HCT116 (cell line): ENCODE measurements around the gene CCSER1. TPM values are rescaled to one million over a fixed set of nuclear protein-coding genes. Genes with fewer than 3 reads are reported as not detected.

Source experiments
- ATAC-seq: fragments of 200-7000 bp; cut with Tn5 transposase; 2 replicates; pipeline ENCODE4 v1.9.1; 2020; ENCODE audit warnings: mild to moderate bottlenecking, moderate library complexity
- BruUV-seq: library from RNA; stranded (reverse); fragments of 400-500 nt; replicated peaks from 2 replicates; lab custom pipeline; 2021; lab: Mats Ljungman, UMichigan
- CTCF ChIA-PET: fragments of 300-600 bp; sonication (Branson Sonifier 250); formaldehyde crosslinking; loops from one replicate; lab custom pipeline; 2021; ENCODE audit warnings: antibody characterized with exemption; lab: Charles Lee
- POLR2A ChIA-PET: fragments of 300-600, 350-600 bp; sonication (Branson Sonifier 250); formaldehyde crosslinking; loops from one replicate; lab custom pipeline; 2021; ENCODE audit warnings: antibody characterized with exemption; lab: Charles Lee
- RAD21 ChIA-PET, 2 experiments: fragments of 300-600 bp; sonication (Branson Sonifier 250); formaldehyde crosslinking; loops; one replicate each; lab custom pipeline; 2023; ENCODE audit warnings: low total read pairs in 2 of 2; ENCODE audit not compliant: uncharacterized antibody in 2 of 2, unreplicated experiment in 2 of 2, low non-redundant PET in 1 of 2; lab: Charles Lee
- DNase-seq: peaks from one replicate; pipeline ENCODE4 v3.0.0-alpha.2; 2010; ENCODE audit warnings: low read depth, low spot score
- H2AFZ ChIP-seq: fragments of 200-600 bp; shearing (Covaris generic), sonication (generic); 2 replicates; pipeline ENCODE4 v1.6.1; 2017; ENCODE audit warnings: low read depth, mixed run types, mixed read lengths, antibody characterized with exemption, low read length; ENCODE audit not compliant: poor library complexity, severe bottlenecking
- H3K27ac ChIP-seq: 2 replicates; pipeline ENCODE4 v1.5.1; 2012; ENCODE audit warnings: low read depth, low read length
- H3K27me3 ChIP-seq: fragments of 200-600 bp; sonication (generic); 2 replicates; pipeline ENCODE4 v1.6.1; 2016; ENCODE audit warnings: mixed run types, low read length, mixed read lengths; ENCODE audit not compliant: insufficient read depth
- H3K36me3 ChIP-seq, 2 experiments: fragments of 200-500 bp in 1 of 2; fragments of 200-600 bp in 1 of 2; sonication (Bioruptor generic) in 1 of 2; sonication (generic) in 1 of 2; 2 replicates each; pipeline versions ENCODE4 v1.5.1 to v1.6.1; 2014 to 2016; ENCODE audit warnings: low read length in 2 of 2, inconsistent platforms in 1 of 2, mixed read lengths in 1 of 2, mixed run types in 1 of 2; ENCODE audit not compliant: insufficient read depth in 2 of 2, control insufficient read depth in 1 of 2
- H3K4me1 ChIP-seq, 2 experiments: fragments of 200-600 bp in 1 of 2; sonication (generic) in 1 of 2; 2 replicates each; pipeline versions ENCODE4 v1.5.1 to v1.6.1; 2012 to 2017; ENCODE audit warnings: low read length in 2 of 2, inconsistent platforms in 1 of 2, mild to moderate bottlenecking in 1 of 2, mixed read lengths in 1 of 2, mixed run types in 1 of 2, moderate library complexity in 1 of 2; ENCODE audit not compliant: insufficient read depth in 2 of 2, control insufficient read depth in 1 of 2
- H3K4me2 ChIP-seq: fragments of 200-600 bp; sonication (generic); 2 replicates; pipeline ENCODE4 v1.6.1; 2017; ENCODE audit warnings: mixed run types, low read length, mixed read lengths
- H3K4me3 ChIP-seq, 2 experiments: fragments of 200-600 bp in 1 of 2; sonication (generic) in 1 of 2; replicated peaks in 1 of 2; 2 replicates each; pipeline ENCODE4 v1.5.1; 2011 to 2016; ENCODE audit warnings: low read length in 2 of 2, control low read depth in 1 of 2, low read depth in 1 of 2, mild to moderate bottlenecking in 1 of 2, mixed read lengths in 1 of 2, mixed run types in 1 of 2
- H3K79me2 ChIP-seq: fragments of 200-600 bp; sonication (generic); 2 replicates; pipeline ENCODE4 v1.6.1; 2017; ENCODE audit warnings: mild to moderate bottlenecking, mixed run types, low read length, moderate library complexity, mixed read lengths; ENCODE audit not compliant: insufficient read depth
- H3K9ac ChIP-seq: fragments of 200-600 bp; sonication (generic); 2 replicates; pipeline ENCODE4 v1.6.1; 2016; ENCODE audit warnings: low read length, mixed read lengths
- H3K9me2 ChIP-seq: fragments of 200-600 bp; sonication (generic), shearing (Covaris generic); 2 replicates; pipeline ENCODE4 v1.6.1; 2017; ENCODE audit warnings: mixed run types, mild to moderate bottlenecking, moderate library complexity; ENCODE audit not compliant: insufficient read depth
- H3K9me3 ChIP-seq, 2 experiments: fragments of 200-500 bp in 1 of 2; fragments of 200-600 bp in 1 of 2; sonication (Bioruptor generic) in 1 of 2; sonication (generic) in 1 of 2; 2 replicates each; pipeline ENCODE4 v1.6.1; 2014 to 2017; ENCODE audit warnings: low read length in 2 of 2, mixed read lengths in 2 of 2, inconsistent platforms in 1 of 2, low read depth in 1 of 2, mild to moderate bottlenecking in 1 of 2, mixed run types in 1 of 2, moderate library complexity in 1 of 2; ENCODE audit not compliant: control insufficient read depth in 1 of 2, insufficient read depth in 1 of 2
- H4K20me1 ChIP-seq: fragments of 200-600 bp; sonication (generic), shearing (Covaris generic); 2 replicates; pipeline ENCODE4 v1.6.1; 2017; ENCODE audit warnings: mixed run types, mild to moderate bottlenecking, moderate library complexity; ENCODE audit not compliant: insufficient read depth
- ATF3 ChIP-seq: IDR thresholded peaks from 2 replicates; pipeline ENCODE4 v1.6.1; 2012
- CBX3 ChIP-seq: IDR thresholded peaks from 2 replicates; pipeline ENCODE4 v1.6.1; 2012; ENCODE audit warnings: low read depth
- ELF1 ChIP-seq: IDR thresholded peaks from 2 replicates; pipeline ENCODE4 v1.6.1; 2012; ENCODE audit warnings: low read depth, borderline replicate concordance
- MAX ChIP-seq: IDR thresholded peaks from 2 replicates; pipeline ENCODE4 v1.6.1; 2012
- RAD21 ChIP-seq: IDR thresholded peaks from 2 replicates; pipeline ENCODE4 v1.6.1; 2012; ENCODE audit warnings: low read depth, mild to moderate bottlenecking
- SP1 ChIP-seq: IDR thresholded peaks from 2 replicates; pipeline ENCODE4 v1.6.1; 2012; ENCODE audit warnings: low read depth
- TCF7L2 ChIP-seq: IDR thresholded peaks from 2 replicates; pipeline ENCODE4 v1.7.0; 2011; ENCODE audit warnings: borderline replicate concordance, inconsistent platforms; ENCODE audit not compliant: insufficient read depth, insufficient read length; ENCODE audit errors: extremely low read depth
- YY1 ChIP-seq: IDR thresholded peaks from 2 replicates; pipeline ENCODE4 v1.6.1; 2011; ENCODE audit warnings: low read length, low read depth, moderate library complexity, mild to moderate bottlenecking; ENCODE audit not compliant: insufficient replicate concordance; ENCODE audit errors: extremely low read depth
- ZBTB33 ChIP-seq: IDR thresholded peaks from 2 replicates; pipeline ENCODE4 v1.6.1; 2011; ENCODE audit warnings: mild to moderate bottlenecking, low read length, moderate library complexity; ENCODE audit not compliant: insufficient replicate concordance; ENCODE audit errors: extremely low read depth
- ZFX ChIP-seq: fragments of 450-650 bp; IDR thresholded peaks from 2 replicates; pipeline ENCODE4 v1.6.1; 2017
- ZNF274 ChIP-seq: fragments of 200-500 bp; sonication (Bioruptor generic); IDR thresholded peaks from 2 replicates; pipeline ENCODE4 v1.6.1; 2014; ENCODE audit warnings: mild to moderate bottlenecking, low read depth, low read length, inconsistent platforms
- intact Hi-C: fragments of 100-400 bp; cut with micrococcal nuclease; formaldehyde crosslinking; loops from 2 replicates; pipeline ENCODE4 v1.10.0; 2022
- total RNA-seq: library from RNA; stranded (reverse); gene quantifications from one replicate; pipeline ENCODE4 v1.2.1, GENCODE V29; 2021; ENCODE audit not compliant: unreplicated experiment

The CCSER1 gene
- total RNA-seq, 1 experiment from 2014 or later = 6.7 TPM

GRCh38 chr4:90421161-90421560, 294.0 kb downstream of the CCSER1 start:
- Histone ChIP-seq H3K9me3 (no peaks in the 10 kb centered on the region), H3K4me1 (no peaks in the 10 kb centered on the region), H3K27me3 (no peaks in the 10 kb centered on the region), H3K79me2 (no peaks in the 10 kb centered on the region), H3K4me3 (no peak overlapping the region), H3K4me2 (no peak overlapping the region), H4K20me1 (no peaks in the 10 kb centered on the region), H3K36me3 (no peaks in the 10 kb centered on the region), H3K27ac (no peak overlapping the region), H2AFZ (no peak overlapping the region), H3K9me2 (no peaks in the 10 kb centered on the region), H3K9ac (no peak overlapping the region)
- POLR2A ChIA-PET = no interaction called here
- intact Hi-C loops = no loop called here
- no peak for DNase-seq
- no peak for ATAC-seq
- no peak for TF ChIP-seq MAX
- TF ChIP-seq ZNF274 = no peak
- TF ChIP-seq ZBTB33 = no peak
- no peak for TF ChIP-seq ELF1
- RAD21 ChIA-PET = no interaction called here
- no TSS peak for BruUV-seq
- CTCF ChIA-PET = no interaction called here

- H3K27me3 ChIP-seq = no peaks in the 10 kb centered on the region
- ChIA-PET CTCF (no interaction called here), POLR2A (no interaction called here), RAD21 (no interaction called here)
- H3K79me2 ChIP-seq = no peaks in the 10 kb centered on the region
- ATAC-seq = no peak
- no peak overlapping the region for H3K4me3 ChIP-seq
- no peaks in the 10 kb centered on the region for H3K4me1 ChIP-seq
- no peak overlapping the region for H3K9ac ChIP-seq
- no TSS peak for BruUV-seq
- H3K36me3 ChIP-seq = no peaks in the 10 kb centered on the region
- H3K9me3 ChIP-seq = no peaks in the 10 kb centered on the region
- H2AFZ ChIP-seq = no peak overlapping the region
- no peak overlapping the region for H3K4me2 ChIP-seq
- H3K27ac ChIP-seq = no peak overlapping the region
- no peak for DNase-seq
- TF ChIP-seq YY1 (no peak), MAX (no peak), TCF7L2 (no peak), CBX3 (no peak), RAD21 (no peak), ELF1 (no peak), ATF3 (no peak), SP1 (no peak), ZFX (no peak)
- H4K20me1 ChIP-seq = no peaks in the 10 kb centered on the region
- intact Hi-C loops = no loop called here
- H3K9me2 ChIP-seq = no peaks in the 10 kb centered on the region
Measured at GRCh38 chr4:90425893-90426292, 298.7 kb downstream of the CCSER1 start.
